Tibial nerve (tissue), 4 donors: ENCODE measurements around the gene TMEM8B.
A peak's percentile ranks its signal among the peaks of the same experiment; 100 is the strongest.

Source experiments
- CTCF ChIP-seq, 5 experiments: fragments of 200-600 bp in 3 of 5; fragments of 450-650 bp in 2 of 5; sonication (generic) in 3 of 5; IDR thresholded peaks; one replicate each; pipeline ENCODE4 v1.5.1; 2016 to 2019; ENCODE audit warnings: antibody characterized with exemption in 5 of 5, mild to moderate bottlenecking in 3 of 5, moderate library complexity in 2 of 5
- EP300 ChIP-seq, 2 donors: sonication (generic); formaldehyde crosslinking; IDR thresholded peaks; one replicate each; pipeline ENCODE4 v1.6.1; 2017; ENCODE audit warnings: antibody characterized with exemption in 2 of 2, mild to moderate bottlenecking in 1 of 2
- POLR2A ChIP-seq, 2 donors: fragments of 450-650 bp; IDR thresholded peaks; one replicate each; pipeline ENCODE4 v1.6.1; 2017; ENCODE audit warnings: antibody characterized with exemption in 2 of 2, mild to moderate bottlenecking in 2 of 2, moderate library complexity in 2 of 2

GRCh38 chr9:35907711-35908503 is 78.9 kb downstream of the TMEM8B start:
- TF ChIP-seq CTCF (IDR thresholded peaks at IDR 0.05): no peak
- TF ChIP-seq POLR2A (IDR thresholded peaks at IDR 0.05): peak in 1 of 2 donors; percentile 16
- TF ChIP-seq EP300 (IDR thresholded peaks at IDR 0.05): peak; percentile 63 to 85
